ENCODE measurements around the gene ASCL1. TPM values are rescaled to one million over a fixed set of nuclear protein-coding genes. Genes with fewer than 3 reads are reported as not detected.
A peak's percentile ranks its signal among the peaks of the same experiment; 100 is the strongest.

The ASCL1 gene
- total RNA-seq, 1 experiment from 2014 or later: 0.07 TPM

DNA sequence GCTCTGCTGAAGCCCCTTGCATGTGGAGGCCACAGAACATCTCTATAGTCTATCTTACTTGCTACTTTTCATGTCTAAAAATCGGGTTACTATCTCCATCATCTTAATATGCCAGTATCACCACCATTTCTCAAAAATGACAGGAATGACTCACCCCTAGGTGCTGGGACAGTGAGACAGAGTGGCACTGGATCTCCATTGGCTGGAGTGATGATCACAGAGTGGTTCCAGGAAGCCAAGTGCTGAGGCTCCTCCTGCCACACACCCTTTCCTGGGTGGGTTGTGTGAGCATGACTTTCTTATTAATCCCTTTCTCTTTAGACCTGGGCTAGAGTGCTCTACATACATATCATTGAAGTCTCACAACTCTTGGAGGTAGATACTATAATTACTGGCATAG, 3.3 kb upstream of the ASCL1 start (continued):
- TF ChIP-seq, protein P1, sequence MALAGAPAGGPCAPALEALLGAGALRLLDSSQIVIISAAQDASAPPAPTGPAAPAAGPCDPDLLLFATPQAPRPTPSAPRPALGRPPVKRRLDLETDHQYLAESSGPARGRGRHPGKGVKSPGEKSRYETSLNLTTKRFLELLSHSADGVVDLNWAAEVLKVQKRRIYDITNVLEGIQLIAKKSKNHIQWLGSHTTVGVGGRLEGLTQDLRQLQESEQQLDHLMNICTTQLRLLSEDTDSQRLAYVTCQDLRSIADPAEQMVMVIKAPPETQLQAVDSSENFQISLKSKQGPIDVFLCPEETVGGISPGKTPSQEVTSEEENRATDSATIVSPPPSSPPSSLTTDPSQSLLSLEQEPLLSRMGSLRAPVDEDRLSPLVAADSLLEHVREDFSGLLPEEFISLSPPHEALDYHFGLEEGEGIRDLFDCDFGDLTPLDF (CRISPR knock-in tag; IDR thresholded peaks at IDR 0.05): no peak

DNA sequence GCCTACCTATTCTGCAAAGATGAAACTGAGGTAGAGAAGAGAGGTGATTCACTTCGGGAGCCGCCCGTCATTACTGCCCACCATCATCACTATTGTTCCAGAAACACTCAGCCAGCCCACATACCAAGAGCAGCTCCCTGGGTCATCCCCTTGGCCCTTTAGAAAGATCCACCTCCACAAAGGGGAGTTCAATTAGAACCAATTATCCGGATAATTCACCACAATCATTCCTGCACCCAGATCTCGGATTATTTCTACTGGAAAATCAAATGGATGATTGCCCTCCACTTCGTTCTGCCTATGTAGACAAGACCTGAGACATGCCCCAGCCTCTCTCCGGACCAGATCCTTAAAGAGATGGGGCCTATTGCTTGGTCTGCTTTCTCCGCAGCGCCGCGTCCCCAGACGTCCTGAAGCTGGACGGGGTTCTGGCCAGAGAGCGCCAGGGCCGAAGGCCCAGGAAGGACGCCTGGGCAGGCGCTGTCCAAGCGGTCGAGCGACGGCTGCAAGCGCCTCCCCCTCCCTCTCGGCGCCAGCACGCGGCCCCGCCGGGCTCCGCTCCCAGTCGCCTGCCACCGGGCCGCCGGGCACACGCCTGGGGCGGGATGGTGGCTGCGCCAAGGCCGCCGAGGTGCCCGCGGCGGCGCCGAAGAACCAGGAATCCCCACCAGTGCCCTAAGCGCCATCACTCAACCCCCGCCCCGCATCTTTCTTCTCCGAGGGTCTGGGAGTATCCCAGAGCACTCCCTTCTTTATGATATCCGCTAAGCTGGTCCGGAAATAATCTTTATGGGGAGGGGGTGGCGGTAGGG, 1.3 kb upstream of the ASCL1 start:
- TF ChIP-seq NR3C1 (CRISPR knock-in tag; conservative IDR thresholded peaks at IDR 0.05; ENCODE audit: low read depth): no peak
- no peak for TF ChIP-seq GRHL2 (CRISPR knock-in tag; IDR thresholded peaks at IDR 0.05; ENCODE audit: insufficient replicate concordance, severe bottlenecking)
- TF ChIP-seq, protein P2, sequence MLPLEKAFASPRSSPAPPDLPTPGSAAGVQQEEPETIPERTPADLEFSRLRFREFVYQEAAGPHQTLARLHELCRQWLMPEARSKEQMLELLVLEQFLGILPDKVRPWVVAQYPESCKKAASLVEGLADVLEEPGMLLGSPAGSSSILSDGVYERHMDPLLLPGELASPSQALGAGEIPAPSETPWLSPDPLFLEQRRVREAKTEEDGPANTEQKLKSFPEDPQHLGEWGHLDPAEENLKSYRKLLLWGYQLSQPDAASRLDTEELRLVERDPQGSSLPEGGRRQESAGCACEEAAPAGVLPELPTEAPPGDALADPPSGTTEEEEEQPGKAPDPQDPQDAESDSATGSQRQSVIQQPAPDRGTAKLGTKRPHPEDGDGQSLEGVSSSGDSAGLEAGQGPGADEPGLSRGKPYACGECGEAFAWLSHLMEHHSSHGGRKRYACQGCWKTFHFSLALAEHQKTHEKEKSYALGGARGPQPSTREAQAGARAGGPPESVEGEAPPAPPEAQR (CRISPR knock-in tag; IDR thresholded peaks at IDR 0.05): no peak
- TF ChIP-seq, protein P3, sequence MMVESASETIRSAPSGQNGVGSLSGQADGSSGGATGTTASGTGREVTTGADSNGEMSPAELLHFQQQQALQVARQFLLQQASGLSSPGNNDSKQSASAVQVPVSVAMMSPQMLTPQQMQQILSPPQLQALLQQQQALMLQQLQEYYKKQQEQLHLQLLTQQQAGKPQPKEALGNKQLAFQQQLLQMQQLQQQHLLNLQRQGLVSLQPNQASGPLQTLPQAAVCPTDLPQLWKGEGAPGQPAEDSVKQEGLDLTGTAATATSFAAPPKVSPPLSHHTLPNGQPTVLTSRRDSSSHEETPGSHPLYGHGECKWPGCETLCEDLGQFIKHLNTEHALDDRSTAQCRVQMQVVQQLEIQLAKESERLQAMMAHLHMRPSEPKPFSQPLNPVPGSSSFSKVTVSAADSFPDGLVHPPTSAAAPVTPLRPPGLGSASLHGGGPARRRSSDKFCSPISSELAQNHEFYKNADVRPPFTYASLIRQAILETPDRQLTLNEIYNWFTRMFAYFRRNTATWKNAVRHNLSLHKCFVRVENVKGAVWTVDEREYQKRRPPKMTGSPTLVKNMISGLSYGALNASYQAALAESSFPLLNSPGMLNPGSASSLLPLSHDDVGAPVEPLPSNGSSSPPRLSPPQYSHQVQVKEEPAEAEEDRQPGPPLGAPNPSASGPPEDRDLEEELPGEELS (CRISPR knock-in tag; IDR thresholded peaks at IDR 0.05): peak; percentile 50; the same call in 1 of the 2 replicates
- TF ChIP-seq PRRX2 (CRISPR knock-in tag; IDR thresholded peaks at IDR 0.05): no peak
- Mint-ChIP-seq H3K27ac (no peak overlapping the region), H3K9me3 (no peaks in the 10 kb centered on the region), H3K4me1 (peaks cover 46% of the 10 kb centered on the region), H3K27me3 (ENCODE audit: low read depth) (peaks cover 99% of the 10 kb centered on the region), H3K36me3 (no peaks in the 10 kb centered on the region), H3K4me3 (peak overlapping the region; percentile 85)
- ATAC-seq (peak; percentile 11), DNase-seq (ENCODE audit: low spot score) (peak; percentile 38)
- ChIA-PET POLR2A (no interaction called here), CTCF (no interaction called here)

DNA sequence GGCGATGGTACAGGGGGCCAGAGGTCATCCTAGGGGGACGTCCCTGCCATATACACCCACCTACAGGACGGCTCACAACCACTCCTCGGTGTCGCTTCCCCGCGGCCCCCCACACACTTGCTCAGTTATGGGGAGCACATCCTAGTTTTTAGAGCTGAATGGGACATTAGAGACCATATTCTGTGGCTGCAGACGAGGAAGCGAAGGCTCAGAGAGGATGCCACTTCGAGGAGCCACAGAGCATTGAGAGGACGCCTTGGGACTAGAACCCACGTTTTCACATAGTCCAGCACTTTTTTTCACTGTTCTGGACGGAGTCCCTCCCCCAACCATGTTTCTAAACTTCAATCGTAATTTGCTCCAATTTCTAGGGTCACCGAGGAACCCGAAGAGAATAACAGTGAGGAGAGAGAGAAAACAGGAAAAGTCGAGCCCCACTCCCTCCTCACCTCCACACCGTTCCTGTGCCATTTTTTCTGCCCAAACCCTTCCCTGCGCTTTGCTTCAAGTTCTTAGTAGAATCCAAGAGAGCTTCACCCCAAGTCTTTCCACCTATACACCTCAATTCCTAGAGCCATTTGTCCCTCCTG, 641 bp upstream of the ASCL1 start:
- Mint-ChIP-seq H3K4me3 (peak overlapping the region; percentile 85), H3K4me1 (peaks cover 49% of the 10 kb centered on the region), H3K36me3 (no peaks in the 10 kb centered on the region), H3K27ac (no peak overlapping the region), H3K27me3 (ENCODE audit: low read depth) (peaks cover 99% of the 10 kb centered on the region), H3K9me3 (no peaks in the 10 kb centered on the region)
- DNase-seq (ENCODE audit: low spot score) (no peak), ATAC-seq (no peak)
- ChIA-PET CTCF (interaction anchor here (0.6 to 1.0 kb wide), 3 partner anchors 8 to 75 kb away, joined by 3 to 4 read pairs (median 3); no protein-coding TSS in a partner anchor), POLR2A (no interaction called here)
- TF ChIP-seq, protein P4, sequence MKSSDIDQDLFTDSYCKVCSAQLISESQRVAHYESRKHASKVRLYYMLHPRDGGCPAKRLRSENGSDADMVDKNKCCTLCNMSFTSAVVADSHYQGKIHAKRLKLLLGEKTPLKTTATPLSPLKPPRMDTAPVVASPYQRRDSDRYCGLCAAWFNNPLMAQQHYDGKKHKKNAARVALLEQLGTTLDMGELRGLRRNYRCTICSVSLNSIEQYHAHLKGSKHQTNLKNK (CRISPR knock-in tag; IDR thresholded peaks at IDR 0.05): no peak
- TF ChIP-seq TP53 (CRISPR knock-in tag; IDR thresholded peaks at IDR 0.05) (no peak), TEAD4 (CRISPR knock-in tag; IDR thresholded peaks at IDR 0.05) (no peak), GTF2I (CRISPR knock-in tag; conservative IDR thresholded peaks at IDR 0.05) (no peak), SP1 (CRISPR knock-in tag; conservative IDR thresholded peaks at IDR 0.05) (no peak), ZNF232 (CRISPR knock-in tag; IDR thresholded peaks at IDR 0.05) (no peak), JAZF1 (CRISPR knock-in tag; IDR thresholded peaks at IDR 0.05) (no peak)
- TF ChIP-seq, protein P5, sequence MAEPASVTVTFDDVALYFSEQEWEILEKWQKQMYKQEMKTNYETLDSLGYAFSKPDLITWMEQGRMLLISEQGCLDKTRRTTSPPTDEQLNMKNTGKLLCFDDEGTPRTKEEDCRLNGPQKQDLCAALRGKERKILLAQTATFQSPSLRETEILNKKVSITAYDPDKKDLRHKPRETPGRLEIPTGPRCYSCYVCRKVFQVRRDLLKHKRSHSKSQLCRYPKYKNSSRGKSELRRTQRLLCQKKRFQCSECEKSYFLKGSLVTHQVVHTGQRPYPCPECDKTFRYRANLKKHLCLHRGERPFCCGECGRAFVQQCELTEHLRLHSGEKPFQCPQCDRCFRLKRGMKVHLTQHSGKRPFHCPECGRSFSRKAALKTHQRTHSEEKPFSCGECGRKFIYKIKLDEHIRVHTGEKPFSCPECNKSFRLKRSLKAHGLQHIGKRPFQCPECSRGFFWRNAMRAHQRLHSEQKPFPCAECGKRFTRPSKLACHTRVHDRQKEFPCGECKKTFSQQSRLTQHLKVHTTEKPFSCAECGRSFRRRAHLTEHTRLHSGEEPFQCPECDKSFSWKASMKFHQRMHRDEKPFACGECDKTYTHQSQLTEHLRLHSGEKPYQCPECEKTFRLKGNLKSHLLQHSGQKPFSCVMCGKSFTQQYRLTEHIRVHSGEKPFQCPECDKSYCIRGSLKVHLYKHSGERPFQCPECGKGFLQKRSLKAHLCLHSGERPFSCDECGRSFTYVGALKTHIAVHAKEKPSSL (CRISPR knock-in tag; conservative IDR thresholded peaks at IDR 0.05): no peak
- TF ChIP-seq, protein P6, sequence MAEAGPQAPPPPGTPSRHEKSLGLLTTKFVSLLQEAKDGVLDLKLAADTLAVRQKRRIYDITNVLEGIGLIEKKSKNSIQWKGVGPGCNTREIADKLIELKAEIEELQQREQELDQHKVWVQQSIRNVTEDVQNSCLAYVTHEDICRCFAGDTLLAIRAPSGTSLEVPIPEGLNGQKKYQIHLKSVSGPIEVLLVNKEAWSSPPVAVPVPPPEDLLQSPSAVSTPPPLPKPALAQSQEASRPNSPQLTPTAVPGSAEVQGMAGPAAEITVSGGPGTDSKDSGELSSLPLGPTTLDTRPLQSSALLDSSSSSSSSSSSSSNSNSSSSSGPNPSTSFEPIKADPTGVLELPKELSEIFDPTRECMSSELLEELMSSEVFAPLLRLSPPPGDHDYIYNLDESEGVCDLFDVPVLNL (CRISPR knock-in tag; IDR thresholded peaks at IDR 0.05; ENCODE audit: borderline replicate concordance, low read depth): no peak
